Keratinocyte (primary cell): ENCODE measurements around the gene JMJD7.

ENCODE experiments used
- CTCF ChIP-seq, 3 experiments: IDR thresholded peaks in 1 of 3; conservative IDR thresholded peaks in 1 of 3; optimal IDR thresholded peaks in 1 of 3; 2 replicates in 2 of 3; 3 replicates in 1 of 3; pipeline versions ENCODE3 to v1.5.1; 2011; ENCODE audit warnings: low read length in 3 of 3, mild to moderate bottlenecking in 3 of 3, moderate library complexity in 2 of 3, control low read depth in 1 of 3, inconsistent platforms in 1 of 3; ENCODE audit not compliant: insufficient read depth in 2 of 3; ENCODE audit errors: extremely low read depth in 1 of 3
- EZH2 ChIP-seq: IDR thresholded peaks from one replicate; pipeline ENCODE4 v1.6.1; 2012; ENCODE audit warnings: inconsistent platforms, mild to moderate bottlenecking, low read length, moderate library complexity

- TF ChIP-seq CTCF (optimal IDR thresholded peaks at IDR 0.05 in 1 of 3, IDR thresholded peaks at IDR 0.05 in 1 of 3, conservative IDR thresholded peaks at IDR 0.05 in 1 of 3; ENCODE audit: extremely low read depth in 1 of 3, insufficient read depth in 2 of 3, low read length in 3 of 3) (no peak), EZH2 (no peak)
These were observed 25.9 kb upstream of the JMJD7 start for GRCh38 chr15:41801850-41802455.
